Activated CD4-positive, alpha-beta T cell treated with anti-CD3 and anti-CD28 coated beads for 1 hour (primary cell): ENCODE measurements around the gene ANKS1B.
"Not testable (repeated sequence)": the region's sequence is repeated elsewhere in the genome, so short reads cannot be mapped to it uniquely, and the experiment has no call there.

Experiments
- DNase-seq: peaks from one replicate; pipeline ENCODE4 v3.0.0-alpha.2; 2020

The ANKS1B gene

DNA sequence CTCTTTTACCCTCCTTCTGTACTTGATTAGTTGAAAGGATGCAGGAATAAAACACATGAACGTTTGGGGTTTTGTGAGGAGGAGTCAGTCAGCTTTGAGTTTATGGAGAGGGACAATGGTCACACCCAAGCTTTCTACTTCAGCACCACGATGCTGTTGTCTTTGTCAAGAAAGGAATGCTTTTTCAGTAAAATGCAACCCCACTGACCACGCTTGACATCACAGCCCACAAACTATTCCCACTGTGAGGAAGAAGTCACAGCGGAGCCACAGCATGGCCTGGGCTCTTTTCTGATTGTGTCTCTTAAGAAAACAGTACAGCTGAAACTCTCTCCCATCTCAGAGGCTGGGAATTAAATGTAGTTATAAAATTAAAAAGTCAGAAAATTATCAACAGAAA is 1204.5 kb downstream of the ANKS1B start:
- no peak for DNase-seq

DNA sequence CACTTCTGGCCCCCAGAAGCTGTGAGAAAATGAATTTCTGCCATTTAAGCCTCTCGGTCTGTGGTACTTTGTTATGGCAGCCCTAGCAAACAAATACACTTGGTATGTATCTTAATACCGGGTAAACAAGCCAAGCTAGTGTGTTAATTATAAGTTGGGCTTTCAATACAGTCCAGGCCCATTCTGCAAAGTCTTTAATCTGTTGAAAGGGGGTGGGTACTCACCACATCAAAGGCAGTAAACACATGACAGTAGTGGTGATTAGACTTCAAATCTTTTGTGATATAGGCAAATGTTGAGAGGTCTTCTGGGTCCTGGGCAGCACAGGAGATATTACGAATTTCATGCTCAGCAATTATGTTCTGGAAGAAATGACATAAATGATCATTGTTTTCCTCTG is 1211.9 kb downstream of the ANKS1B start:
- DNase-seq, result no peak

DNA sequence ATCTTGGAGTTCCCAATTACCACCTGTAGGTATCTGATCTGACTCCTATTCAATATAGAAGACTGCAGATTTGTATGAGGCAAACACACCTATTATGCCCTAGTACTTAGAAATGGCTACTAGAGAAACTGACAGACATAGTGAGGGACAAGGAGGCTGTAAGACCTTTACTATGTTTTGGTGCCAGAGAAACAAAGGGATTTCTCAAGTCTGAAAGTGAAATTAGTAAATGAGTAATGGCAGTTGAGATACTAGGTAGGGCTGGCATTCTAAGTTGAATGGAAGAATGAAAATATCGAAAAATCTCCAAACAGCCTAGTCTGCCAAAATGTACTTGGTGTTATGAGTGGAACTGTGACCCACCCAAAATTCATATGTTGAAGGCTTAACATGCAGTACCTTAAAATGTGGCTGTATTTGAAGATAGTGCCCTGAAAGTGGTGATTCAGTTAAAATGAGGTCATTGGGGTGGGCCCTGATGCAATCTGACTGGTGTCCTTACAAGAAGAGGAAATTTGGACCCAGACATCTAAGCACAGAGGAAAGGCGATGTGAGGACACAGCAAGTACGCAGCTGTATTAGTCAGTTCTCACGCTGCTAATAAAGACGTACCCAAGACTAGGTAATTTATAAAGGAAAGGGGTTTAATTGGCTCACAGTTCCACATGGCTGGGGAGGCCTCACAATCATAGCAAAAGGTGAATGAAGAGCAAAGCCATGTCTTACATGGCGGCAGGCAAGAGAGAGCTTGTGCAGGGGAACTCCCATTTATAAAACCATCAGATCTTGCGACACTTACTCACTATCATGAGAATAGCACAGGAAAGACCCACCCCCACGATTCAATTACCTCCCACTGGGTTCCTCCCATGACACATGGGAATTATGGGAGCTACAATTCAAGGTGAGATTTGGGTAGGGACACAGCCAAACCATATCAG is 1212.7 kb downstream of the ANKS1B start:
- no peak for DNase-seq

DNA sequence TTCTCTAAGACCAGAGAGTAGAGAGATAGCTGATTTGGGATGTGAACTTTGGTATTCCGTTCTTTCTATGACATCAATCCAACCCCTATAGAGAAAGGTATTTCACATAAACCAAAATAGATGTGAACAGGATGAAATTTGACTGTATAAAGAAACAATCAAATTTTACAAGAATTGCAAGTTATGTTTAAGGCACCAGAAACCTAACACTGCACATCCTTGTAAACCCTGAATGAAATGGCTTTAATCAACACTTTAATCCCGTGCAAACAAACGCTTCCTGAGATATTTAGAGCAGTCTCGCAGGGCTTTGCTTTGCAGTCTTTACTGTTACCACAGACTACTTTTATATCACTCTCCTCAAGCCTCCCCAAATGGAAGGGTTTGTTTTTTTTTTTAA is 1214.5 kb downstream of the ANKS1B start:
- no peak for DNase-seq

DNA sequence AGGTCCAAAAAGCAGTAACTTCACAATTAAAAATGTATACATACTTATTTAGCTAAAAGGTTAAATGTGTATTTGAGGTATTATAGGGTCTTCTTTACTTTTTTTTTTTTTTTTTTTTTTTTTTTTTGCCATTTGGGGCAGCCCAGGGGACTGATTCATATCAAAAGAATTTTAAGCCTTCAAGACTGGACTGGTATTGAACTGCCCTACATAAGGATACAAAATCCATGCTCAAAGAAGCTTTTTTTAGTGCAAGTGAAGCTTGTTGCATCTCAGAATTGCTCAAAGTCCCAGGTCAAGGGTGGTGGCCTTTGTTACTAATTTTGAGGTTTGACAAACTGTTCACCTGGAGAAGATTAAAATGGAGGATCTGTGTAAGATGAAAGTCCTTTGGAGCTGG is 1215.7 kb downstream of the ANKS1B start:
- DNase-seq, result no peak

DNA sequence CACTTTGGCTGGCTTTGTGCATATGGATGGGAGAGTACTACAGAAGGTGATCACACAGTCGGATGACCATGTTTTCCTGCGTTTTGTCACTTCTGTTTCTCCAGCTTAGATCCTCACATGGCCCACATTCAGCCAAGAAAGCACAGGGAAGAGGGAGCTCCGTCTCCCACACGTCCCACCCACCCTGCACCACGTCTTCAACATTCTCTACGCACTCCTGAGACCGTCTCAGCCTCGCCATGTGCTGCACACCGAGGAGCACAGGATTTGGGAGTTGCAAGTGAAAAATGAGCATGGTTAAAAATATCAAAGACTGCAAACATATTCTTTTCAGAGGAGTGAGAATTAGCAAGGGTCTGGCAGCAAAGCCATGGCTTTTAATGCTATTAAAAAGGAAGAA is 1217.5 kb downstream of the ANKS1B start:
- no peak for DNase-seq

DNA sequence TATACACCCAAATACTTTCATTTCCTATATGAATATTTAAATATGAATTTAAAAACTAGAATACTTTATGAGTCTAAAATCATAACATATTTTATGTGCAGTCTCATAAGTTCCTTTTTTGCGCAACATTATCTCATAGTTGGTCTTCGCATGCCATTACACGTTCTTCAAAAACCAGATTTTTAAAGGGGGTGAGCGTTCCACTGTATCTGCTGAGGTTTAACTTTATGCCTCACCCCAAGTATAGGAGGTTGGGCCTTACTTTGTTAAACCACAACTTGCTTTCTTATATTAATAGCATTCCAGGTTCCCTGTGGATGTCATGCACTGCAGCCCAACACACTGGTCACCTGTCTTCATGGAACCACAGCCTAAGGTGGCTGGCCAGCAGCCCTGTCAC is 1221.1 kb downstream of the ANKS1B start:
- no peak for DNase-seq

DNA sequence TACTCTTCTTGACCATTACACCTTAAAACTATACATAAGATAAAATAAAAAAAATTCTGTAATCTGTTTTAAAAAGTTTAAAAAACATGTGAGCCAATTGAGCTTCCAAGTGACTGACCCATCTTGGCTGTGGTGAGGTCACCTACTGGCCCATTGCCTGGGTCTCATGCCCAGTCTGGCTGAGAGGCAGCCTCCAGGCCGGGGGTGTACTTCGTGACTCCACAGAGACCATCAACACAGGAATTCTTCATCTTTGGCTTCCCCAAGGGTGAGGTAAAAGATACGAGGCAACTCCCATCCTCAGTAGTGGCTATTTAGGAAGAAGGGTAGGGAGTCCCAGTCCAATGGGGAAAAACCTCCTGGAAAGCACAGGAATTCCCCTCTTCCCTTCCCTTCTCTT is 1226.4 kb downstream of the ANKS1B start:
- no peak for DNase-seq

DNA sequence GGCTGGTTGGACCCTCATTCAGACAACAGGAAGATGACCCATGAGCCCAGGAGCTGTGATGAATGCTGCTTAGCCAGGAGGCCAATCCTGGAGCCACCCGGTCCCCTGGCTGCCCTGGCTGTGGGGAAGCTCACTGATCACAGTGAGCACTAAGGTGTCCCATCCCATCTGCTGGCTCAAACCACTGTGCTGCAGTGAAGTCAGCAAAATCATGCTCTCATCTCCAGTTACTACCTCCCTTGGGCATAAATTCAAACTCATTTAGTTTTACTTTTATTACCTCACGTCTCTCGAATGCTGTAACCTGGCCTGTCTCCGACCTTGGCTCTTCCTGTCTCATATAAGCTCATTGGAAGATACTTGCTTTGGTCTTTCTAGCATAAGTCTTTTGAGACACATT is 1227.3 kb downstream of the ANKS1B start:
- no peak for DNase-seq

DNA sequence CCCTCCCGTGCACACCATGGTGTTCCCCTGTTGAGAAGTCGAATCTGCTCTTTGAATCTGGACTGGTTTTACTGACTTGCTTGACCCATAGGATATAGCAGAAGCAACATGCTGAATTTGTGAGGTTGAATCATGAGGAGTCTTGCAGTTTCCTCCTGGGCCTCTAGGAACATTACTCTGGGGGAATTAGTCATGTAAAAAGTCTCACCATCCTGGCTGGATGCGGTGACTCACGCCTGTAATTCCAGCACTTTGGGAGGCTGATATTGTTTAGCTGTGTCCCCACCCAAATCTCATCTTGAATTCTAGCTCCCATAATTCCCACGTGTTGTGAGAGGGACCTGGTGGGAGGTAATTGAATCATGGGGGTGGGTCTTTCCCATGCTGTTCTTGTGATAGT is 1228.9 kb downstream of the ANKS1B start:
- DNase-seq, result not testable (repeated sequence)

DNA sequence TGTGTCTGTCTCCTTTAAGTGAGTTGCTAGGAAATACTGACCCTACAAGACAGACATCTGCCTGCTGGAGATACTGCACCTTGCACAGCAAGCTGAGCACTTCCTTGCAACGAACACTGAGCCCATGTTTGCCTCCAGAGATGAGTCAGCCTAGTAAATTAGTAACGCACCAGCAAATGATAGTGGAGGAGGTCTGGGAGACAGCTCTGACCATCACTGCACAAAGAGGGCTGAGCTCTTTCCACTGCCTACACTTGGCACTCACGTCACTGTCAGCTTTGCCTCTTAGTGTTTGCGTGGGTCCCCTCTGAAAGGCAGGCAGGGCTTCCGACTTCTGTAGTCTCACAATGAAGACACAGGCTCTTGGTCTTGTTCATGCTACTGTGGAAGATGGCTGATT is 1230.6 kb downstream of the ANKS1B start:
- no peak for DNase-seq

DNA sequence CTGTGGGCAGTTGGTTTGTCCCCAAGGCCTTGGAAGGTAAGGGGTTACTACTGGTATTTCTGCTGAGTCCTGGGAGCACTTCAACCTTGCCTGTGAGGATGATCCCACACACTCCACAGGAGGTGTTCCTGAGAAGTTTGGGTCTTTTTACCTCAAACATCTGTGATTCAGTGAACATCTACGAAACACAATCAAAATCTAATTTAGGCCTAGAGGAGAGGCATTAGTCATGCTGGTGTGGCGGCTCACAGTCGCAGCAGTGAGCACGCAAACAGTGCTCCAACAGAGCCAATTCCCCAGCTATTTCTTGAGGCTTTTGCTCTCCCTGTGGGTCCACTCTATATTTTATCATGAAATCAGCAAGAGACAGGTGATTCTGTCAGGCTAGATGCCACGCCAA is 1232.0 kb downstream of the ANKS1B start:
- no peak for DNase-seq

DNA sequence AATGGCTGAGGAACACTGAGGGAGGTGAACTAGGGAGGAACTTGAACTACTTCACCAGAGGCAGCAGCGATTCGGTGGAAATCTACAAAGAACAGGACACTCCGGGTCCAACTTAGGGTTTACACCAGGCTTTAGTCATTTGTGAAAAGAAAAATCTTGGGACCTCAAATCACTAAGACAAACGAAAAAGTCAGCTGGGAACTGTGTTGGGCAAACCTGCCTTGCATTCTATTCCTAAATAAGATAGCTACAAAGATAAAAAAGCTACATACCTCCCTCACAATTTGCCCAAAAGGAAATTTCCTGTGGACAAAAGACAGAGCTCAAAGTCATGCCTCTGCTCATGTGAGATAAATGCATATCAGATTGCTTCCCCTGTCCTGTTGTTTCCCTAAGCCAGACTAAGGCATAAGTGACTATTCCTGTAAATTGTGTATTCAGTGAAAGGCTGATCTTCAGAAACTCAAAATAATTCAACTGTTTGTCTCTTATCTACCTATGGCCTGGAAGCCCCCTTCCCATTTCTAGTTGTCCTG is 1233.1 kb downstream of the ANKS1B start:
- no peak for DNase-seq

DNA sequence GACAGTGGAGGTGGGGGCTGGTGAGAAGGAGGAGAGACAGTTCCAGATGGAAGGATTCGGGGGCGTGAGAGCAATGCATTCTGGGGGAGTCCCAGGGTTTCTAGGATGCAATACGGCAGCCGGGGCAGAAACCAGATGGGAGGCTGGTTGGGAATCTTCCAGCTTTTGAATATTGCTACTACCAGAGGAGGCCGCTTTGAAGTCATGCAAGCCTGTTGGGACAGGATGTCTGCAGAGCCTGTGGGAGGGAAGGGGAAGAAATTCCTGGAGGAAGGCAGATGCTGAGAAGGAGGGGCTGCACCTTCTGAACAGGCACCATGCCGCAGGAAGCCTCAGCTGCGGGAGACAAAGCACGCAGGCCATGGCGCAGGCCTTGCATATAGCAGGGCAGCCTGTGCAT is 1234.2 kb downstream of the ANKS1B start:
- DNase-seq, result no peak

DNA sequence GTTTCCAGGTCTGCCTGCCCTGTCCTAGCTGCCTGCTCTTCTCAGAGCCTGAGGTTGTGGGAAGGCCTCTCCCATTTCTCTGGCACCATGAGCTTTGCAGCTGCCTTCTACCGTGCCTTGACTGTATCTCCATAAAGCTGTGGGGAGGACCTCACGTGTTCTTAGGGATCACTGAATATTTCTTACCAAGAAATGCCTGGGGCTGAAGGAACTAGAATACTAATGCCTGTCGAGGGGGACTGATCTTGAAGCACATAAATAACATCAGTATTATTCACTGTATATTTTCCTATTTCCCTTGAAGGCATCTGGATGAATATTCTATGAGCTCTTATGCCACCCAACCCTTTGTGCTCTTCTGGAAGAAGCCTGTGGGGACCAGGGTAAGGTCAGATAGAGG is 1236.3 kb downstream of the ANKS1B start:
- no peak for DNase-seq

DNA sequence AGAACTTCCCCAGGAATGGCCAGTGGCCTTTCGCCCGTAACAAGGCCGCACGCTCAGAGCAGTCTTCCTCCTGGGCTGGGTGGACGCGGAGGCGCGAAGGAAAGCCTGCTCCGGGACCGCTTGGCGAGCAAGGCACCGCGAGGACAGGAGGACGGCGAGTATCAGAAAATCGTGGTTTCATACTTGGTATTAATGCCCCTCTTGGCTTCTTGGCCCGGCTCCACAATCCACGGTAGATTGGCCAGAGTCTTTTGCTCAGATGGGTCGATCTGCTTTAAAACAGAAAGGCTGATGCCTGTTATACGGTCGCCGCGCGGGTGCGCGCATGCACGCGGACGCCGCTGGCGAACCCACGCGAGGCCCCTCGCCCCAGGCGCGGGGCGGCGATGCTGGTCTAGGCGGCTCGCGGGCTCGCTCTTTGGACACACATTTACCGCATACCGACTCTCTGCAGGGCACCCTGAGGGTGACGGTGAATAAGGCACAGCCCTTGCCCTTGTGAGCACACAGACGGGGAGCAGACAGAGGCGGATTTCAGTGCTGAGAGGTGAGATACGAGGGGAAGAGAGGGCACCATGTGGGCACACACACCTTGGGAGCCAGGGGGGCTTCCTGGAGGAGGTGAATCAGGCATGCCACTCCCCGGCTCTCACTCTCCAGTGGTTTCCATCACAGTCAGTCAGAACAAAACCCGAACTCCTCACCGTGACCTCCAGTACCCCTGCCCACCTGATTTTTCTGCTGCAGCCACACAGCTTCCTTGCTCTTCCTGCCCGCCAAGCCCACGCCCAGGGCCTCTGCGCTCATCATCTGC is 1239.0 kb downstream of the ANKS1B start:
- DNase-seq, result no peak

DNA sequence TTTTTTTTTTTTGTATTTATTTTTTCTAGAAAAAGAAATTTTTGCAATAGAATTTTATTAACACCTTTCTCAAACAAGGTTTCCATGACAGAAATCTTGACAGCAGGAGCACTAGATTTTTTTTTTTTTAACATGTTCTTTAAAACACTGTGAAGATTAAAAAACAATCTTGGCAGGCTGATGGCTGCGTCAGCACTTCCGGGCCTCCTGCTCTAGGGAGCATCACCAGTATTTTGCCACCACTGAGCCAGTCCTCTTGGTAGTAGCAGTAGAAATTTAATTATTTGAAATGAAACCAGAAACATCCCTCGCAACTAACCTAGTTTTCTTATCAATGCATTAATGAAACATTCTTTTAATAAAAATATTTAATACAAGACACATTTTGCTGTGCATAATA is 1240.1 kb downstream of the ANKS1B start:
- DNase-seq, result no peak

DNA sequence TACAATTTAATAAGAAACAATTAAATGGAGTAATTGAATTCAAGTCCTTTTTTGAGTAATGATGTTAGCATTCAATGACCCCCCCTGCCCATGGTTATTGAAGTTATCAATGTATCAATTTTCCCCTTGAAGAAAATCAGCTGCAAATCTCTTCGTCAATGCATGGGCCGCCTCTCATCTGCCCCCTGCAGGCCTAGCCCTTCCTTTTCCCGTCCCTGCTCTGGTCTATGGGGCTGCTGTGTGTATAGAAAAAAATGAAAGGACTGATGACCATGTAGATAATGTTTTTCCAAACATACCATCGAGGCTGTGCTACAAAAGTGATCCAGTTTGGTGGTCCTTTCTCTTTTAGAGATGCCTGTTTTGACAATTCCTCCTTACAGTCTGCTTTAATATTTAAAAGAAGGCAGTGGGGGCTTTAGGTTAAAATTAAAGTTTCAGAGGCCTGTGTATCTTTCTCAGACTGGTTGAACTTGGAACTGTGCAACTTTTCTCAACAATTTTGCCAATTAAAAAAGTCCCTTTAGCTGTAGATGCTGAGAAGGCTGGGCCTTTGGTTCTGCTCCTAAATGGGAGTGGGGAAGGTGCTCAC is 1241.3 kb downstream of the ANKS1B start:
- no peak for DNase-seq

DNA sequence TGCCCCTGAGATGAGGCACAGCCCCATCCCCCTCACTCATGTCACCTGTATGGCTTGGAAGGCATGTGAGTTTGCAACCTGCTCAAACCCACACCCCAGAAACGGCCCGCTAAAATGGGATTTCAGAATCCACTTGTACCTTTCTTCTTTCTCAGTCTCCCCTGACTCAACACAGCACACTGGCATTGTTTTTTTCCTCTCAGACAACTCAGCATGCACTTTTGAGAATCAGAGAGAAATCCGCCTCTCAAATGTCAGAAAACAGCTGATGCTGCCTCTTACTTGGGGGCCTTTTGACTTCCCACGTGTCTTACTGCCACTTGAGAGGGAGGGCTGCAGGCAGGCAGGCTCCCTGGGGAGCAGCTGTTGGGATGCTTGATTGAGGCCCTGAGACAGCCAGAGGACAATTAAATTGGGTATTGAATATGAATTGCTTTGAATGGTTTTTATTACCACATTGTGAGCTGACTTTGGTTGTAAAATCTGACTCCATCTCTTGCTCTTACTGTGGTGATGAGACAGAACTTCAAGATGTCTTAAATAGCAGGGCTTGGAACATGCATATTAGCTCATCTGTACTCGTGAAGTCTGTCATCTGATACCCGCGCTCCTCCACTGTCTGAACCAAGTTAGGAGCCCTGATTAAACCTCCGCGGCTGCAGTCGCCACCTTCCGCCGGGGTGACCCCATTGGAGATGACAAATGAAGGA is 1243.0 kb downstream of the ANKS1B start:
- no peak for DNase-seq

DNA sequence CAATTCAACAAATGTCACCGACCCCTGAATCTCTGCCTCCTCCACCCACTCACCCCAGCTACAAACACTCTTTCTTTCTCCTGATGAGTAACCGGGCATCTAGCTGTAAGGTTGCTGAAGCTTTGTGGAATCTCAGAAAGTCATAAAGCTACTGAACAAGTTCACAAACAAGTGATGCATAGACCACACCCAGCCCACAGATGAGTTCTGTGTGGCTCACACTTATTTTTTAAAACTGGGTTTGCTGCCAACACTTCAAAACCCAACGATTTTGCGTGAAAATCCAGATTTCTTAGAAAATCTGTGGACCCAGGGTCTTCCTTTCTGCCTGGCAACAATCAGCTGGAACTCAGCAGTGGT is 1243.6 kb downstream of the ANKS1B start:
- no peak for DNase-seq

DNA sequence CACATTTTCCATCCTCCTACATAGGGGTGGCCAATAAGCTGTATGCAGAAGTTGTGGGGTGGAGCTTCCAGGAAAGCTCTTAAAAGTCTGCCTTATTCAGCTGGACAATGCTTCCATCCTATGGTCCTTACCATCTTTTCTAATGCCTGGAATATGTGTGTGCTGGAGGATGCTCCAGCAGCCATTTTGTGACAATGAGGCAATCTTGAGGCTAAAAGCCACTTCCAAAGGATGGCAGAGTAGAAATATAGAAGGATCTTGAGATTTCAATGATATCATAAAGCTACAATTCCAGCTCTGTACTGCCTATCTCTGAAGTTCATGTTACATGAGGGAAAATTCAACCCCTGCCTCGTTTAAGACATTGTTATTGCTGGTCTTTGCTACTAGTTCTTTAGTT is 1244.0 kb downstream of the ANKS1B start:
- no peak for DNase-seq

DNA sequence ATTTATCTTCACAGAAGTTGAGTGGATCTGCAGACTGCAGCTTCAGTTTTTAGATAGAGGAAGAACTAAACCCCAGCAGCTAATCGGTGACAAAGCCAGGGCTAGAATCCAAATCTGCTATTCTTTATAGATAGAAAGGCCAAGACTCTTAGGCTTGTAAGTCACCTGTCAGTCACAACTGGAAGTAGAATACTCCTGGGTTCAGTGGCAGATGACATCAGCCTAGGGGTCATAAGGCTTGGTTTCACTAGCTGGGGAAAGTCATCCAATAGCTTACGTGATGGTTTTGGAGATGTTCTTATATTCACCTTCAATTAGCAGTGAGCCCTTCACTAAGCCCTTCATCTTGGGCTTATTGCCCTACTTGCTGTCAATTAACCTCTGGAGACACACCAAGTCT is 1246.2 kb downstream of the ANKS1B start:
- DNase-seq, result no peak

DNA sequence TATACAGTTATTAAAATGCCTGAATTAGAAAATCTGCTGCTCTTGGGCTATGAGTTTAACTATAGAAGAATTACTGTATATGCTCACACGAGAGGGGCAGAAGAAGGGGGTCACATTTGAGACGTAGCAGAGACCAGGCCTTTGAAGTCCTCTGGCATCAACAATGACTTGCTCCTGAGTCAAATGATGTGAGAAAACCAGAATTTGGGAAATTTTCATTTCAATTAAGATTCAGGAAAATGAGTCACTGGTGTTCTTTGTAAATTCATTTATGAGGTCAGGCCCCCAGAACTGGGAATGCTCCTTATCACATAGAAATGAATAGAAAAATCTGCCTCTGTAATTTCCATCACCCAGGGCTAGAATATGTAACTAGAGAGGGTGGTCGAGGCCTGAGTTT is 1246.7 kb downstream of the ANKS1B start:
- DNase-seq, result no peak
